ENCODE data around the gene MRPS35.
A peak's percentile ranks its signal among the peaks of the same experiment; 100 is the strongest.

The MRPS35 gene

DNA sequence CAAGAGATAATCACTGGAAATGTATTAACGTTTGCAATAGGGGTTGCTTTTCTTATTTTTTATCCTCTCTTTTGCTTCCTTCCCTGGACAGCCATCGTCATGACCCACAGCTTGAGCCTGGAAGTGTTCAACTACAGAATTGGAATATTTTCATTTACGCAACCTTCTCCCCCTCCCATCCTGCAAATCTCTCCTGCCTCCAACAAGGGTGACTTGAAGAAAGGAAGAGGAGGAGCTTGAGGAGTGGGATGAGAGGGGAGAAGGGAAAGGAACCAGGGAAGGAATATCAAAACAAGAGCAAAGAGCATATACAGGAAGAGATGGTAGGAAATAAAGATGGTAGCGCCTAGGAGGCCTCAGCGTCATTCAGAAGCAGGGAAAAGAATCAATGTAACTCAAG is 71.0 kb downstream of the MRPS35 start:
- peaks cover 7 to 12% of the 10 kb centered on the region in 2 experiments for H3K36me3 ChIP-seq (ENCODE audit: control insufficient read depth in 2 of 2, insufficient read depth in 1 of 2, low read length in 2 of 2)
- CTCF ChIA-PET = no interaction called here
- H3K27ac ChIP-seq (ENCODE audit: extremely low read depth, low read depth, low read length) = peak overlapping the region; percentile 99; the same call in 1 of the 2 replicates
- H3K4me1 ChIP-seq (ENCODE audit: control insufficient read depth, insufficient read depth, low read length) = peaks cover 9% of the 10 kb centered on the region; the same call in 1 of the 2 replicates
- peak overlapping the region; percentile 83 for H3K4me3 ChIP-seq (ENCODE audit: low read depth, low read length)
- H3K9me3 ChIP-seq (ENCODE audit: control insufficient read depth, insufficient read depth, low read depth, low read length) = no peaks in the 10 kb centered on the region
- POLR2A ChIA-PET = no interaction called here
- TF ChIP-seq, protein P1, sequence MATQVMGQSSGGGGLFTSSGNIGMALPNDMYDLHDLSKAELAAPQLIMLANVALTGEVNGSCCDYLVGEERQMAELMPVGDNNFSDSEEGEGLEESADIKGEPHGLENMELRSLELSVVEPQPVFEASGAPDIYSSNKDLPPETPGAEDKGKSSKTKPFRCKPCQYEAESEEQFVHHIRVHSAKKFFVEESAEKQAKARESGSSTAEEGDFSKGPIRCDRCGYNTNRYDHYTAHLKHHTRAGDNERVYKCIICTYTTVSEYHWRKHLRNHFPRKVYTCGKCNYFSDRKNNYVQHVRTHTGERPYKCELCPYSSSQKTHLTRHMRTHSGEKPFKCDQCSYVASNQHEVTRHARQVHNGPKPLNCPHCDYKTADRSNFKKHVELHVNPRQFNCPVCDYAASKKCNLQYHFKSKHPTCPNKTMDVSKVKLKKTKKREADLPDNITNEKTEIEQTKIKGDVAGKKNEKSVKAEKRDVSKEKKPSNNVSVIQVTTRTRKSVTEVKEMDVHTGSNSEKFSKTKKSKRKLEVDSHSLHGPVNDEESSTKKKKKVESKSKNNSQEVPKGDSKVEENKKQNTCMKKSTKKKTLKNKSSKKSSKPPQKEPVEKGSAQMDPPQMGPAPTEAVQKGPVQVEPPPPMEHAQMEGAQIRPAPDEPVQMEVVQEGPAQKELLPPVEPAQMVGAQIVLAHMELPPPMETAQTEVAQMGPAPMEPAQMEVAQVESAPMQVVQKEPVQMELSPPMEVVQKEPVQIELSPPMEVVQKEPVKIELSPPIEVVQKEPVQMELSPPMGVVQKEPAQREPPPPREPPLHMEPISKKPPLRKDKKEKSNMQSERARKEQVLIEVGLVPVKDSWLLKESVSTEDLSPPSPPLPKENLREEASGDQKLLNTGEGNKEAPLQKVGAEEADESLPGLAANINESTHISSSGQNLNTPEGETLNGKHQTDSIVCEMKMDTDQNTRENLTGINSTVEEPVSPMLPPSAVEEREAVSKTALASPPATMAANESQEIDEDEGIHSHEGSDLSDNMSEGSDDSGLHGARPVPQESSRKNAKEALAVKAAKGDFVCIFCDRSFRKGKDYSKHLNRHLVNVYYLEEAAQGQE (tag by site-specific recombination; IDR thresholded peaks at IDR 0.05) = no peak
- TF ChIP-seq, protein P2, sequence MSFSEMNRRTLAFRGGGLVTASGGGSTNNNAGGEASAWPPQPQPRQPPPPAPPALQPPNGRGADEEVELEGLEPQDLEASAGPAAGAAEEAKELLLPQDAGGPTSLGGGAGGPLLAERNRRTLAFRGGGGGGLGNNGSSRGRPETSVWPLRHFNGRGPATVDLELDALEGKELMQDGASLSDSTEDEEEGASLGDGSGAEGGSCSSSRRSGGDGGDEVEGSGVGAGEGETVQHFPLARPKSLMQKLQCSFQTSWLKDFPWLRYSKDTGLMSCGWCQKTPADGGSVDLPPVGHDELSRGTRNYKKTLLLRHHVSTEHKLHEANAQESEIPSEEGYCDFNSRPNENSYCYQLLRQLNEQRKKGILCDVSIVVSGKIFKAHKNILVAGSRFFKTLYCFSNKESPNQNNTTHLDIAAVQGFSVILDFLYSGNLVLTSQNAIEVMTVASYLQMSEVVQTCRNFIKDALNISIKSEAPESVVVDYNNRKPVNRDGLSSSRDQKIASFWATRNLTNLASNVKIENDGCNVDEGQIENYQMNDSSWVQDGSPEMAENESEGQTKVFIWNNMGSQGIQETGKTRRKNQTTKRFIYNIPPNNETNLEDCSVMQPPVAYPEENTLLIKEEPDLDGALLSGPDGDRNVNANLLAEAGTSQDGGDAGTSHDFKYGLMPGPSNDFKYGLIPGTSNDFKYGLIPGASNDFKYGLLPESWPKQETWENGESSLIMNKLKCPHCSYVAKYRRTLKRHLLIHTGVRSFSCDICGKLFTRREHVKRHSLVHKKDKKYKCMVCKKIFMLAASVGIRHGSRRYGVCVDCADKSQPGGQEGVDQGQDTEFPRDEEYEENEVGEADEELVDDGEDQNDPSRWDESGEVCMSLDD (tag by site-specific recombination; IDR thresholded peaks at IDR 0.05) = no peak
- TF ChIP-seq, protein P3, sequence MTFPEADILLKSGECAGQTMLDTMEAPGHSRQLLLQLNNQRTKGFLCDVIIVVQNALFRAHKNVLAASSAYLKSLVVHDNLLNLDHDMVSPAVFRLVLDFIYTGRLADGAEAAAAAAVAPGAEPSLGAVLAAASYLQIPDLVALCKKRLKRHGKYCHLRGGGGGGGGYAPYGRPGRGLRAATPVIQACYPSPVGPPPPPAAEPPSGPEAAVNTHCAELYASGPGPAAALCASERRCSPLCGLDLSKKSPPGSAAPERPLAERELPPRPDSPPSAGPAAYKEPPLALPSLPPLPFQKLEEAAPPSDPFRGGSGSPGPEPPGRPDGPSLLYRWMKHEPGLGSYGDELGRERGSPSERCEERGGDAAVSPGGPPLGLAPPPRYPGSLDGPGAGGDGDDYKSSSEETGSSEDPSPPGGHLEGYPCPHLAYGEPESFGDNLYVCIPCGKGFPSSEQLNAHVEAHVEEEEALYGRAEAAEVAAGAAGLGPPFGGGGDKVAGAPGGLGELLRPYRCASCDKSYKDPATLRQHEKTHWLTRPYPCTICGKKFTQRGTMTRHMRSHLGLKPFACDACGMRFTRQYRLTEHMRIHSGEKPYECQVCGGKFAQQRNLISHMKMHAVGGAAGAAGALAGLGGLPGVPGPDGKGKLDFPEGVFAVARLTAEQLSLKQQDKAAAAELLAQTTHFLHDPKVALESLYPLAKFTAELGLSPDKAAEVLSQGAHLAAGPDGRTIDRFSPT (tag by site-specific recombination; IDR thresholded peaks at IDR 0.05) = no peak
- TF ChIP-seq ZNF266 (tag by site-specific recombination; IDR thresholded peaks at IDR 0.05; ENCODE audit: low read depth) (no peak), ZNF707 (tag by site-specific recombination; IDR thresholded peaks at IDR 0.05) (no peak), WT1 (tag by site-specific recombination; IDR thresholded peaks at IDR 0.05) (no peak), ZNF354C (tag by site-specific recombination; IDR thresholded peaks at IDR 0.05; ENCODE audit: borderline replicate concordance, low read depth) (no peak), ZNF112 (tag by site-specific recombination; IDR thresholded peaks at IDR 0.05) (no peak), ZNF791 (tag by site-specific recombination; IDR thresholded peaks at IDR 0.05) (no peak), BCL11B (tag by site-specific recombination; IDR thresholded peaks at IDR 0.05; ENCODE audit: low read depth) (no peak), ZEB2 (tag by site-specific recombination; IDR thresholded peaks at IDR 0.05) (no peak), ZFP3 (tag by site-specific recombination; IDR thresholded peaks at IDR 0.05; ENCODE audit: low read depth) (no peak), ZNF146 (tag by site-specific recombination; IDR thresholded peaks at IDR 0.05) (no peak), IKZF3 (tag by site-specific recombination; IDR thresholded peaks at IDR 0.05) (peak; percentile 71), MYNN (tag by site-specific recombination; IDR thresholded peaks at IDR 0.05; ENCODE audit: borderline replicate concordance) (no peak), ZNF2 (tag by site-specific recombination; IDR thresholded peaks at IDR 0.05) (no peak)
- TF ChIP-seq, protein P4, sequence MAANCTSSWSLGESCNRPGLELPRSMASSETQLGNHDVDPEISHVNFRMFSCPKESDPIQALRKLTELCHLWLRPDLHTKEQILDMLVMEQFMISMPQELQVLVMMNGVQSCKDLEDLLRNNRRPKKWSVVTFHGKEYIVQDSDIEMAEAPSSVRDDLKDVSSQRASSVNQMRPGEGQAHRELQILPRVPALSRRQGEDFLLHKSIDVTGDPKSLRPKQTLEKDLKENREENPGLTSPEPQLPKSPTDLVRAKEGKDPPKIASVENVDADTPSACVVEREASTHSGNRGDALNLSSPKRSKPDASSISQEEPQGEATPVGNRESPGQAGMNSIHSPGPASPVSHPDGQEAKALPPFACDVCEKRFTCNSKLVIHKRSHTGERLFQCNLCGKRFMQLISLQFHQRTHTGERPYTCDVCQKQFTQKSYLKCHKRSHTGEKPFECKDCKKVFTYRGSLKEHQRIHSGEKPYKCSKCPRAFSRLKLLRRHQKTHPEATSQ (tag by site-specific recombination; IDR thresholded peaks at IDR 0.05) = no peak
- TF ChIP-seq, protein P5, sequence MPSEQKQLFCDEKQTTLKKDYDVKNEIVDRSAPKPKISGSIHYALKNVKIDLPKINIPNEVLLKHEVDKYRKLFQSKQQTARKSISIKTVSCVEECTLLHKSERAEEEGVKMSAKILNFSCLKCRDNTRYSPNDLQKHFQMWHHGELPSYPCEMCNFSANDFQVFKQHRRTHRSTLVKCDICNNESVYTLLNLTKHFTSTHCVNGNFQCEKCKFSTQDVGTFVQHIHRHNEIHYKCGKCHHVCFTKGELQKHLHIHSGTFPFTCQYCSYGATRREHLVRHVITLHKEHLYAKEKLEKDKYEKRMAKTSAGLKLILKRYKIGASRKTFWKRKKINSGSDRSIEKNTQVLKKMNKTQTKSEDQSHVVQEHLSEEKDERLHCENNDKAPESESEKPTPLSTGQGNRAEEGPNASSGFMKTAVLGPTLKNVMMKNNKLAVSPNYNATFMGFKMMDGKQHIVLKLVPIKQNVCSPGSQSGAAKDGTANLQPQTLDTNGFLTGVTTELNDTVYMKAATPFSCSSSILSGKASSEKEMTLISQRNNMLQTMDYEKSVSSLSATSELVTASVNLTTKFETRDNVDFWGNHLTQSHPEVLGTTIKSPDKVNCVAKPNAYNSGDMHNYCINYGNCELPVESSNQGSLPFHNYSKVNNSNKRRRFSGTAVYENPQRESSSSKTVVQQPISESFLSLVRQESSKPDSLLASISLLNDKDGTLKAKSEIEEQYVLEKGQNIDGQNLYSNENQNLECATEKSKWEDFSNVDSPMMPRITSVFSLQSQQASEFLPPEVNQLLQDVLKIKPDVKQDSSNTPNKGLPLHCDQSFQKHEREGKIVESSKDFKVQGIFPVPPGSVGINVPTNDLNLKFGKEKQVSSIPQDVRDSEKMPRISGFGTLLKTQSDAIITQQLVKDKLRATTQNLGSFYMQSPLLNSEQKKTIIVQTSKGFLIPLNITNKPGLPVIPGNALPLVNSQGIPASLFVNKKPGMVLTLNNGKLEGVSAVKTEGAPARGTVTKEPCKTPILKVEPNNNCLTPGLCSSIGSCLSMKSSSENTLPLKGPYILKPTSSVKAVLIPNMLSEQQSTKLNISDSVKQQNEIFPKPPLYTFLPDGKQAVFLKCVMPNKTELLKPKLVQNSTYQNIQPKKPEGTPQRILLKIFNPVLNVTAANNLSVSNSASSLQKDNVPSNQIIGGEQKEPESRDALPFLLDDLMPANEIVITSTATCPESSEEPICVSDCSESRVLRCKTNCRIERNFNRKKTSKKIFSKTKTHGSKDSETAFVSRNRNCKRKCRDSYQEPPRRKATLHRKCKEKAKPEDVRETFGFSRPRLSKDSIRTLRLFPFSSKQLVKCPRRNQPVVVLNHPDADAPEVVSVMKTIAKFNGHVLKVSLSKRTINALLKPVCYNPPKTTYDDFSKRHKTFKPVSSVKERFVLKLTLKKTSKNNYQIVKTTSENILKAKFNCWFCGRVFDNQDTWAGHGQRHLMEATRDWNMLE (tag by site-specific recombination; conservative IDR thresholded peaks at IDR 0.05; ENCODE audit: low read depth) = 0 out of 2 replicates have a peak, but pooled peaks have one; percentile 28
- TF ChIP-seq, protein P6, sequence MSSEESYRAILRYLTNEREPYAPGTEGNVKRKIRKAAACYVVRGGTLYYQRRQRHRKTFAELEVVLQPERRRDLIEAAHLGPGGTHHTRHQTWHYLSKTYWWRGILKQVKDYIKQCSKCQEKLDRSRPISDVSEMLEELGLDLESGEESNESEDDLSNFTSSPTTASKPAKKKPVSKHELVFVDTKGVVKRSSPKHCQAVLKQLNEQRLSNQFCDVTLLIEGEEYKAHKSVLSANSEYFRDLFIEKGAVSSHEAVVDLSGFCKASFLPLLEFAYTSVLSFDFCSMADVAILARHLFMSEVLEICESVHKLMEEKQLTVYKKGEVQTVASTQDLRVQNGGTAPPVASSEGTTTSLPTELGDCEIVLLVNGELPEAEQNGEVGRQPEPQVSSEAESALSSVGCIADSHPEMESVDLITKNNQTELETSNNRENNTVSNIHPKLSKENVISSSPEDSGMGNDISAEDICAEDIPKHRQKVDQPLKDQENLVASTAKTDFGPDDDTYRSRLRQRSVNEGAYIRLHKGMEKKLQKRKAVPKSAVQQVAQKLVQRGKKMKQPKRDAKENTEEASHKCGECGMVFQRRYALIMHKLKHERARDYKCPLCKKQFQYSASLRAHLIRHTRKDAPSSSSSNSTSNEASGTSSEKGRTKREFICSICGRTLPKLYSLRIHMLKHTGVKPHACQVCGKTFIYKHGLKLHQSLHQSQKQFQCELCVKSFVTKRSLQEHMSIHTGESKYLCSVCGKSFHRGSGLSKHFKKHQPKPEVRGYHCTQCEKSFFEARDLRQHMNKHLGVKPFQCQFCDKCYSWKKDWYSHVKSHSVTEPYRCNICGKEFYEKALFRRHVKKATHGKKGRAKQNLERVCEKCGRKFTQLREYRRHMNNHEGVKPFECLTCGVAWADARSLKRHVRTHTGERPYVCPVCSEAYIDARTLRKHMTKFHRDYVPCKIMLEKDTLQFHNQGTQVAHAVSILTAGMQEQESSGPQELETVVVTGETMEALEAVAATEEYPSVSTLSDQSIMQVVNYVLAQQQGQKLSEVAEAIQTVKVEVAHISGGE (tag by site-specific recombination; conservative IDR thresholded peaks at IDR 0.05; ENCODE audit: low read depth) = peak; percentile 88

All from HEK293 (cell line).